Subcutaneous adipose tissue (tissue), 4 donors: ENCODE data around the gene CDH23. TPM values are rescaled to one million over a fixed set of nuclear protein-coding genes. Genes with fewer than 3 reads are reported as not detected.

Source experiments
- CTCF ChIP-seq: fragments of 450-650 bp; IDR thresholded peaks from one replicate; pipeline ENCODE4 v1.5.1; 2016; ENCODE audit warnings: low read depth, mild to moderate bottlenecking, control low read depth, antibody characterized with exemption, moderate library complexity
- total RNA-seq, 4 donors: library from RNA; depleted of rRNA; stranded (reverse); fragments of >200 nt; gene quantifications; one replicate each; pipeline ENCODE4 v1.1.0, GENCODE V29; 2016

The CDH23 gene
- total RNA-seq, 4 donors from 2014 or later = 14.3 to 74.8 (median 24.1) TPM

GRCh38 chr10:71743089-71743838 lies 346.5 kb downstream of the CDH23 start:
- no peak for TF ChIP-seq CTCF

- no peak for TF ChIP-seq CTCF
Measured at GRCh38 chr10:71743866-71744265, 347.1 kb downstream of the CDH23 start.

- no peak for TF ChIP-seq CTCF
Measured at GRCh38 chr10:71744897-71745663, 348.4 kb downstream of the CDH23 start.

GRCh38 chr10:71745664-71746250 lies 349.0 kb downstream of the CDH23 start:
- TF ChIP-seq CTCF = no peak

GRCh38 chr10:71746344-71747037 lies 349.8 kb downstream of the CDH23 start:
- TF ChIP-seq CTCF = no peak

GRCh38 chr10:71747039-71747531 lies 350.4 kb downstream of the CDH23 start:
- TF ChIP-seq CTCF = no peak
